ENCODE results near the gene C20orf173.

- no peak for TF ChIP-seq EZH2 (IDR thresholded peaks at IDR 0.05; ENCODE audit: insufficient read depth, poor library complexity, severe bottlenecking)
- no peak for TF ChIP-seq EZH2phosphoT487 (IDR thresholded peaks at IDR 0.05; ENCODE audit: insufficient read depth, low read depth)
Observed at GRCh38 chr20:35558451-35558850, 29.0 kb upstream of the C20orf173 start.
